HepG2 (cell line): ENCODE data around the gene ZNF584. TPM values are rescaled to one million over a fixed set of nuclear protein-coding genes. Genes with fewer than 3 reads are reported as not detected.
A peak's percentile ranks its signal among the peaks of the same experiment; 100 is the strongest.

Source experiments
- ATF1 ChIP-seq: IDR thresholded peaks from 2 replicates; pipeline ENCODE4 v1.6.1; 2016; ENCODE audit warnings: mild to moderate bottlenecking, control low read depth
- ELF4 ChIP-seq: sonication (generic); formaldehyde crosslinking; IDR thresholded peaks from 2 replicates; pipeline ENCODE4 v1.5.0; 2020; ENCODE audit warnings: missing genetic modification reagents, mild to moderate bottlenecking, moderate library complexity, borderline replicate concordance
- ERF ChIP-seq: IDR thresholded peaks from 2 replicates; pipeline ENCODE4 v1.6.1; 2018; ENCODE audit warnings: missing biosample characterization, missing genetic modification reagents
- FOXK1 ChIP-seq: sonication (generic); formaldehyde crosslinking; IDR thresholded peaks from 2 replicates; pipeline ENCODE4 v1.4.0; 2020; ENCODE audit warnings: low read depth, missing genetic modification reagents, borderline replicate concordance
- HMG20B ChIP-seq: conservative IDR thresholded peaks from 2 replicates; pipeline ENCODE4 v1.6.1; 2016; ENCODE audit warnings: missing genetic modification reagents, missing compliant biosample characterization
- IKZF1 ChIP-seq: fragments of 450-650 bp; IDR thresholded peaks from 2 replicates; pipeline ENCODE4 v1.7.1; 2016
- JARID2 ChIP-seq: sonication (generic); formaldehyde crosslinking; IDR thresholded peaks from 2 replicates; pipeline ENCODE4 v1.8.1; 2023; ENCODE audit warnings: missing genetic modification reagents, inconsistent platforms; ENCODE audit not compliant: insufficient replicate concordance
- JUN ChIP-seq: sonication (generic); formaldehyde crosslinking; IDR thresholded peaks from 2 replicates; pipeline ENCODE4 v1.4.0; 2020; ENCODE audit warnings: mild to moderate bottlenecking, missing genetic modification reagents
- PHF5A ChIP-seq: IDR thresholded peaks from one replicate; pipeline ENCODE4 v1.6.1; 2018; ENCODE audit warnings: low read depth, missing genetic modification reagents; ENCODE audit not compliant: unreplicated experiment
- TCF7L2 ChIP-seq: IDR thresholded peaks from 2 replicates; pipeline ENCODE4 v1.6.1; 2011; ENCODE audit warnings: mild to moderate bottlenecking, low read depth, low read length, moderate library complexity
- ZNF317 ChIP-seq: sonication (generic); formaldehyde crosslinking; IDR thresholded peaks from 2 replicates; pipeline ENCODE4 v1.5.0; 2020; ENCODE audit warnings: mild to moderate bottlenecking, missing genetic modification reagents
- ZNF468 ChIP-seq: sonication (generic); formaldehyde crosslinking; IDR thresholded peaks from 2 replicates; pipeline ENCODE4 v1.8.0; 2022; ENCODE audit warnings: mild to moderate bottlenecking, moderate library complexity, missing genetic modification reagents
- ZNF776 ChIP-seq: sonication (generic); formaldehyde crosslinking; IDR thresholded peaks from 2 replicates; pipeline ENCODE4 v1.4.0; 2020; ENCODE audit warnings: mild to moderate bottlenecking, missing genetic modification reagents
- polyA plus RNA-seq, 8 experiments: library from polyadenylated mRNA; depleted of rRNA in 3 of 8; stranded (reverse) in 7 of 8; unstranded in 1 of 8; fragments of >200 nt; fragmentation: Illumina TruSeq in 4 of 8; extraction: Trizol in 4 of 8; gene quantifications; 2 replicates each; pipeline versions ENCODE4 v1.2.1 to v1.2.3, GENCODE V29; 2011 to 2016; ENCODE audit warnings: low read depth in 4 of 8, missing spikeins in 1 of 8, mixed read lengths in 1 of 8; ENCODE audit not compliant: insufficient read depth in 1 of 8
- total RNA-seq, 5 experiments: library from RNA; depleted of rRNA; stranded (reverse); fragments of >200 nt; fragmentation: Illumina TruSeq; extraction: Trizol; gene quantifications; 2 replicates each; pipeline ENCODE4 v1.2.3, GENCODE V29; 2016; ENCODE audit warnings: low read depth in 1 of 5
- TF ChIP-seq, protein P1 (sequence below): sonication (generic); formaldehyde crosslinking; IDR thresholded peaks from 2 replicates; pipeline ENCODE4 v1.4.0; 2020; ENCODE audit warnings: missing genetic modification reagents, mild to moderate bottlenecking, borderline replicate concordance
- TF ChIP-seq, protein P2 (sequence below): sonication (generic); formaldehyde crosslinking; IDR thresholded peaks from 2 replicates; pipeline ENCODE4 v1.8.1; 2023; ENCODE audit warnings: mild to moderate bottlenecking, missing genetic modification reagents, borderline replicate concordance
- TF ChIP-seq, protein P3 (sequence below), 2 experiments: fragments of 450-650 bp in 1 of 2; sonication (generic) in 1 of 2; formaldehyde crosslinking in 1 of 2; IDR thresholded peaks; 2 replicates each; pipeline versions ENCODE4 v1.6.1 to v1.8.0; 2016 to 2022; ENCODE audit warnings: antibody characterized with exemption in 1 of 2, mild to moderate bottlenecking in 1 of 2, missing genetic modification reagents in 1 of 2

The ZNF584 gene
- total and polyA plus RNA-seq, 2 of the 13 experiments (the other 11 are each of a cell fraction or from before 2014, with no cell fraction given), result 2.4 to 7.0 TPM

DNA sequence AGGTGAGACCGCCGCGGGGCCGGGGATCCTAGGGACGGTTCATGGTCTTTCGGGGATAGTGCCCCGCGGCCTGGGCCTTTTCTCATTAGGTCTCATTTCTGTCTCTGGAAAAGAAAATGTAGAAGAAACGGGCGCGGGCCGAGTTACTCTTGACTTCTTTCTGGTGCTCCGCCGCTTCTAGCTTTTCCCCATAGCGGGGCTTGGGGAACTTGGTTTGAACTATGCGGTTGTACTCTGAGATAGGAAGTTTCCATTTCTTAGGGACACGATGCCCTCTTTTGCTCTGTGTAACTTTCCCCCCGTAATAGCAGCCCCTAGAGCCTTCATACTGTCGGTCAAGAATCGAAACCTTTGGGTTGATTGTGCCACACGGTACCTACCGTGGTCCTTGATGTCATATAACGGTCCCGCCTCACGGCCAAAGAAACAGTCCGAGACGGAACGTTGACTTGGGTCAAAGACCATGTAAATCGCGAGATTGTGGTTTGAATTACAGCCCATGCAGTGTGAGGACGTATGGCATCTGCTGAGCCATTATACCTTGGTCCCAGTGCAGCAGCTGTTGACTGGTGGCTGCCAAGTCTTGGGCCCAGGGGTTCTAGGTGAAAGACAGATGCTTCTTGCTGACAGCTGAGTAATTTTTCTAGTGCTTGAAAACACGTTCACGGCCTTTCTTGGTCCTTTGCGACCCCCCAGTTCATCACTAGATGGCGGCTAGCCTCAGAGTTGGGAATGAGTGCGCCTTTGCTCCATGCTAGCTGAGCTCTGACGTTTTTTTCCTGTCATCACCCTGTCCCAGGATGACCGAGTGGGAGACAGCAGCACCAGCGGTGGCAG lies 20.9 kb upstream of the ZNF584 start (continued):
- TF ChIP-seq, protein P1, sequence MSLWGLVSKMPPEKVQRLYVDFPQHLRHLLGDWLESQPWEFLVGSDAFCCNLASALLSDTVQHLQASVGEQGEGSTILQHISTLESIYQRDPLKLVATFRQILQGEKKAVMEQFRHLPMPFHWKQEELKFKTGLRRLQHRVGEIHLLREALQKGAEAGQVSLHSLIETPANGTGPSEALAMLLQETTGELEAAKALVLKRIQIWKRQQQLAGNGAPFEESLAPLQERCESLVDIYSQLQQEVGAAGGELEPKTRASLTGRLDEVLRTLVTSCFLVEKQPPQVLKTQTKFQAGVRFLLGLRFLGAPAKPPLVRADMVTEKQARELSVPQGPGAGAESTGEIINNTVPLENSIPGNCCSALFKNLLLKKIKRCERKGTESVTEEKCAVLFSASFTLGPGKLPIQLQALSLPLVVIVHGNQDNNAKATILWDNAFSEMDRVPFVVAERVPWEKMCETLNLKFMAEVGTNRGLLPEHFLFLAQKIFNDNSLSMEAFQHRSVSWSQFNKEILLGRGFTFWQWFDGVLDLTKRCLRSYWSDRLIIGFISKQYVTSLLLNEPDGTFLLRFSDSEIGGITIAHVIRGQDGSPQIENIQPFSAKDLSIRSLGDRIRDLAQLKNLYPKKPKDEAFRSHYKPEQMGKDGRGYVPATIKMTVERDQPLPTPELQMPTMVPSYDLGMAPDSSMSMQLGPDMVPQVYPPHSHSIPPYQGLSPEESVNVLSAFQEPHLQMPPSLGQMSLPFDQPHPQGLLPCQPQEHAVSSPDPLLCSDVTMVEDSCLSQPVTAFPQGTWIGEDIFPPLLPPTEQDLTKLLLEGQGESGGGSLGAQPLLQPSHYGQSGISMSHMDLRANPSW (CRISPR knock-in tag), result no peak
- TF ChIP-seq JARID2 (CRISPR knock-in tag) (no peak), ZNF468 (no peak), HMG20B (CRISPR knock-in tag) (no peak), FOXK1 (CRISPR knock-in tag) (no peak), ELF4 (CRISPR knock-in tag) (0 out of 2 replicates have a peak, but pooled peaks have one; percentile 18), ZNF776 (CRISPR knock-in tag) (no peak), TCF7L2 (no peak), ATF1 (CRISPR knock-in tag) (peak; percentile 27; the same call in 1 of the 2 replicates), ERF (CRISPR knock-in tag) (no peak), PHF5A (CRISPR knock-in tag) (no peak), ZNF317 (CRISPR knock-in tag) (0 out of 2 replicates have a peak, but pooled peaks have one; percentile 1), IKZF1 (no peak), JUN (CRISPR knock-in tag) (no peak)
- TF ChIP-seq, protein P2, sequence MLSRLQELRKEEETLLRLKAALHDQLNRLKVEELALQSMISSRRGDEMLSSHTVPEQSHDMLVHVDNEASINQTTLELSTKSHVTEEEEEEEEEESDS (CRISPR knock-in tag), result no peak
- TF ChIP-seq, protein P3, sequence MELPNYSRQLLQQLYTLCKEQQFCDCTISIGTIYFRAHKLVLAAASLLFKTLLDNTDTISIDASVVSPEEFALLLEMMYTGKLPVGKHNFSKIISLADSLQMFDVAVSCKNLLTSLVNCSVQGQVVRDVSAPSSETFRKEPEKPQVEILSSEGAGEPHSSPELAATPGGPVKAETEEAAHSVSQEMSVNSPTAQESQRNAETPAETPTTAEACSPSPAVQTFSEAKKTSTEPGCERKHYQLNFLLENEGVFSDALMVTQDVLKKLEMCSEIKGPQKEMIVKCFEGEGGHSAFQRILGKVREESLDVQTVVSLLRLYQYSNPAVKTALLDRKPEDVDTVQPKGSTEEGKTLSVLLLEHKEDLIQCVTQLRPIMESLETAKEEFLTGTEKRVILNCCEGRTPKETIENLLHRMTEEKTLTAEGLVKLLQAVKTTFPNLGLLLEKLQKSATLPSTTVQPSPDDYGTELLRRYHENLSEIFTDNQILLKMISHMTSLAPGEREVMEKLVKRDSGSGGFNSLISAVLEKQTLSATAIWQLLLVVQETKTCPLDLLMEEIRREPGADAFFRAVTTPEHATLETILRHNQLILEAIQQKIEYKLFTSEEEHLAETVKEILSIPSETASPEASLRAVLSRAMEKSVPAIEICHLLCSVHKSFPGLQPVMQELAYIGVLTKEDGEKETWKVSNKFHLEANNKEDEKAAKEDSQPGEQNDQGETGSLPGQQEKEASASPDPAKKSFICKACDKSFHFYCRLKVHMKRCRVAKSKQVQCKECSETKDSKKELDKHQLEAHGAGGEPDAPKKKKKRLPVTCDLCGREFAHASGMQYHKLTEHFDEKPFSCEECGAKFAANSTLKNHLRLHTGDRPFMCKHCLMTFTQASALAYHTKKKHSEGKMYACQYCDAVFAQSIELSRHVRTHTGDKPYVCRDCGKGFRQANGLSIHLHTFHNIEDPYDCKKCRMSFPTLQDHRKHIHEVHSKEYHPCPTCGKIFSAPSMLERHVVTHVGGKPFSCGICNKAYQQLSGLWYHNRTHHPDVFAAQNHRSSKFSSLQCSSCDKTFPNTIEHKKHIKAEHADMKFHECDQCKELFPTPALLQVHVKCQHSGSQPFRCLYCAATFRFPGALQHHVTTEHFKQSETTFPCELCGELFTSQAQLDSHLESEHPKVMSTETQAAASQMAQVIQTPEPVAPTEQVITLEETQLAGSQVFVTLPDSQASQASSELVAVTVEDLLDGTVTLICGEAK (IDR thresholded peaks at IDR 0.05), result no peak
- TF ChIP-seq, protein P3 (CRISPR knock-in tag; IDR thresholded peaks at IDR 0.05), result no peak
